Hepatocyte (in vitro differentiated cells): Measurements from ENCODE around the gene HS1BP3. TPM values are rescaled to one million over a fixed set of nuclear protein-coding genes. Genes with fewer than 3 reads are reported as not detected.

ENCODE experiments used
- DNase-seq: peaks from one replicate; pipeline ENCODE4 v3.0.0-alpha.2; 2016; ENCODE audit warnings: low spot score
- H2AFZ ChIP-seq: fragments of 200-600 bp; sonication (generic); 2 replicates; pipeline ENCODE4 v1.6.0; 2016; ENCODE audit warnings: antibody characterized with exemption, mild to moderate bottlenecking
- H3K27ac ChIP-seq: fragments of 200-600 bp; sonication (generic); 2 replicates; pipeline ENCODE4 v1.5.1; 2016; ENCODE audit warnings: mild to moderate bottlenecking
- H3K27me3 ChIP-seq: fragments of 200-600 bp; sonication (generic); 2 replicates; pipeline ENCODE4 v1.6.1; 2016
- H3K36me3 ChIP-seq: fragments of 200-600 bp; sonication (generic); replicated peaks from 2 replicates; pipeline ENCODE4 v1.5.1; 2016; ENCODE audit warnings: low read depth; ENCODE audit not compliant: insufficient read depth
- H3K4me1 ChIP-seq: fragments of 200-600 bp; sonication (generic); 2 replicates; pipeline ENCODE4 v1.5.1; 2016; ENCODE audit warnings: mild to moderate bottlenecking, moderate library complexity; ENCODE audit not compliant: insufficient read depth
- H3K4me2 ChIP-seq: fragments of 200-600 bp; sonication (generic); 2 replicates; pipeline ENCODE4 v1.6.0; 2016
- H3K4me3 ChIP-seq: fragments of 200-600 bp; sonication (generic); 2 replicates; pipeline ENCODE4 v1.5.1; 2016; ENCODE audit warnings: mild to moderate bottlenecking
- H3K79me2 ChIP-seq: fragments of 200-600 bp; sonication (generic); 2 replicates; pipeline ENCODE4 v1.6.0; 2017; ENCODE audit warnings: mild to moderate bottlenecking
- H3K9me2 ChIP-seq: fragments of 200-600 bp; sonication (generic); replicated peaks from 2 replicates; pipeline ENCODE4 v1.6.0; 2017; ENCODE audit warnings: mild to moderate bottlenecking; ENCODE audit not compliant: insufficient read depth
- H3K9me3 ChIP-seq: fragments of 200-600 bp; sonication (generic); 2 replicates; pipeline ENCODE4 v1.5.1; 2016; ENCODE audit warnings: low read depth, mild to moderate bottlenecking
- H4K20me1 ChIP-seq: fragments of 200-600 bp; sonication (generic); 2 replicates; pipeline ENCODE4 v1.6.0; 2016; ENCODE audit warnings: mild to moderate bottlenecking; ENCODE audit not compliant: insufficient read depth, poor library complexity, severe bottlenecking
- EZH2 ChIP-seq: fragments of 200-600 bp; sonication (generic); IDR thresholded peaks from 2 replicates; pipeline ENCODE4 v1.6.1; 2016; ENCODE audit warnings: antibody characterized with exemption, mild to moderate bottlenecking, borderline replicate concordance
- EZH2phosphoT487 ChIP-seq: fragments of 200-600 bp; sonication (generic); IDR thresholded peaks from one replicate; pipeline ENCODE4 v1.6.1; 2018; ENCODE audit warnings: antibody characterized with exemption, mild to moderate bottlenecking, low read depth, moderate library complexity; ENCODE audit not compliant: unreplicated experiment, severe bottlenecking
- WGBS: methylation state at CpG from one replicate; pipeline ENCODE4 v1.1.6; 2016; ENCODE audit warnings: low lambda C conversion rate; ENCODE audit errors: missing lambda C conversion rate; 5-methylcytosine and 5-hydroxymethylcytosine counted together
- polyA plus RNA-seq: library from polyadenylated mRNA; unstranded; fragments of >200 nt; fragmentation: Nextera tagmentation; extraction: Ambion mirVana; gene quantifications from 2 replicates; pipeline ENCODE4 v1.2.1, GENCODE V29; 2016
- total RNA-seq: library from RNA; depleted of rRNA; stranded (reverse); fragments of >200 nt; gene quantifications from 2 replicates; pipeline ENCODE4 v1.2.3, GENCODE V29; 2014
- TF ChIP-seq, protein P1 (sequence below): fragments of 200-600 bp; sonication (generic); IDR thresholded peaks from 2 replicates; pipeline ENCODE4 v1.5.1; 2016; ENCODE audit warnings: antibody characterized with exemption, mild to moderate bottlenecking; ENCODE audit not compliant: poor library complexity

HS1BP3 gene
- total and polyA plus RNA-seq, 2 experiments from 2014 or later, result 26.8 to 29.6 TPM

DNA sequence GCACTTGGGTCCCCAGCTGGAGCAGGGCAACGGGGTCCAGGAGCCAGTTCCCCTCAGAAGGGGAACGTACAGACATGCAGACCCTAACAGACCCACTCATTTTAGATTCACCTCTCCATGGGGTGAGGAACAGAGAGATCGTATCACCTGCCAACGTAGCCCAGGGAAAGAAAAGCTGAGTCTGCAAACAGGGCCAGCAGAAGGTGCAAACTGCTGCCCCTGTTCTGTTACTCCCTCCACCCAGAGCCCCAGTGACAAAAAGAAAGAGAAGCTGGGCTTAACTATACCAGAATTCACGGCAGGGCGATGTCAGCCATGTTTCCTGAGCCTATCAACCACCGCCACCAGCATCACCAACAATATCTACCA, 817 bp upstream of the HS1BP3 start:
- no peaks in the 10 kb centered on the region for H3K9me3 ChIP-seq
- peaks cover 5% of the 10 kb centered on the region for H3K27me3 ChIP-seq
- H3K4me3 ChIP-seq, result no peak overlapping the region
- H4K20me1 ChIP-seq, result no peaks in the 10 kb centered on the region
- DNase-seq, result no peak
- H2AFZ ChIP-seq, result peak overlapping the region; percentile 99
- WGBS, result 77% methylated on average over 7 of the region's 7 CpGs
- peak overlapping the region; percentile 85 for H3K4me2 ChIP-seq
- peaks cover 20% of the 10 kb centered on the region for H3K4me1 ChIP-seq
- H3K79me2 ChIP-seq, result peaks cover 33% of the 10 kb centered on the region
- no peaks in the 10 kb centered on the region for H3K36me3 ChIP-seq
- TF ChIP-seq, protein P1, sequence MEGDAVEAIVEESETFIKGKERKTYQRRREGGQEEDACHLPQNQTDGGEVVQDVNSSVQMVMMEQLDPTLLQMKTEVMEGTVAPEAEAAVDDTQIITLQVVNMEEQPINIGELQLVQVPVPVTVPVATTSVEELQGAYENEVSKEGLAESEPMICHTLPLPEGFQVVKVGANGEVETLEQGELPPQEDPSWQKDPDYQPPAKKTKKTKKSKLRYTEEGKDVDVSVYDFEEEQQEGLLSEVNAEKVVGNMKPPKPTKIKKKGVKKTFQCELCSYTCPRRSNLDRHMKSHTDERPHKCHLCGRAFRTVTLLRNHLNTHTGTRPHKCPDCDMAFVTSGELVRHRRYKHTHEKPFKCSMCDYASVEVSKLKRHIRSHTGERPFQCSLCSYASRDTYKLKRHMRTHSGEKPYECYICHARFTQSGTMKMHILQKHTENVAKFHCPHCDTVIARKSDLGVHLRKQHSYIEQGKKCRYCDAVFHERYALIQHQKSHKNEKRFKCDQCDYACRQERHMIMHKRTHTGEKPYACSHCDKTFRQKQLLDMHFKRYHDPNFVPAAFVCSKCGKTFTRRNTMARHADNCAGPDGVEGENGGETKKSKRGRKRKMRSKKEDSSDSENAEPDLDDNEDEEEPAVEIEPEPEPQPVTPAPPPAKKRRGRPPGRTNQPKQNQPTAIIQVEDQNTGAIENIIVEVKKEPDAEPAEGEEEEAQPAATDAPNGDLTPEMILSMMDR, result no peak
- TF ChIP-seq EZH2, result no peak
- peak overlapping the region; percentile 92 for H3K27ac ChIP-seq
- no peaks in the 10 kb centered on the region for H3K9me2 ChIP-seq

DNA sequence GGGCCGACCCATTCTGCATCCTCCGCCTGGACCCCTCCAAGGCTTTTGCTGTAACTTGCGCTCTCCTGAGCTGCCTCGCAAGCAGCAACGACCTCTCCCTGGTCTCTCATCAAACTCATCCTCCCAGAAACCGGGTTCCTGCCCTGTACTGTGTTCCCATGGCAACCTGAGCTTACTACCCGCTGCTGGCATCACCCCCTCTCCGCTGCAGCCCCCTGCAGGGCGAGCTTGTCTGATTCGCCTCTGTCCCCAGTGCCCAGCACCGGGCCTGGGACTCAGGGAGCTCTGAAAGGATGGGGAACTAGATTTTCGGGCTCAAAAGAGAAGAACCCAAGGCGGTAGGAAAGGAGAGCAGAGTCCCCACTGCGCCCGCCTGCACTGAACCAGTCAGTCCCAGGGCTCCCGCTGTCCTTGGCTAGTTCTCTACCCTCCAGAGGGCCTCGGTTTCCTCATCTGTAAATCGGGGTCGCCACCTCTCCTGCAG, 463 bp downstream of the HS1BP3 start:
- Histone ChIP-seq H3K4me1 (peaks cover 20% of the 10 kb centered on the region), H3K9me2 (no peaks in the 10 kb centered on the region), H3K9me3 (no peaks in the 10 kb centered on the region), H3K4me2 (peak overlapping the region; percentile 98), H3K36me3 (no peaks in the 10 kb centered on the region), H4K20me1 (no peaks in the 10 kb centered on the region), H3K27ac (peak overlapping the region; percentile 90), H2AFZ (peak overlapping the region; percentile 96), H3K27me3 (no peaks in the 10 kb centered on the region), H3K79me2 (peaks cover 33% of the 10 kb centered on the region), H3K4me3 (peak overlapping the region; percentile 94)
- peak; percentile 58 for DNase-seq
- TF ChIP-seq EZH2phosphoT487, result no peak
- TF ChIP-seq, protein P1, result no peak
- TF ChIP-seq EZH2, result no peak
- WGBS, result 18% methylated on average over 19 of the region's 19 CpGs

DNA sequence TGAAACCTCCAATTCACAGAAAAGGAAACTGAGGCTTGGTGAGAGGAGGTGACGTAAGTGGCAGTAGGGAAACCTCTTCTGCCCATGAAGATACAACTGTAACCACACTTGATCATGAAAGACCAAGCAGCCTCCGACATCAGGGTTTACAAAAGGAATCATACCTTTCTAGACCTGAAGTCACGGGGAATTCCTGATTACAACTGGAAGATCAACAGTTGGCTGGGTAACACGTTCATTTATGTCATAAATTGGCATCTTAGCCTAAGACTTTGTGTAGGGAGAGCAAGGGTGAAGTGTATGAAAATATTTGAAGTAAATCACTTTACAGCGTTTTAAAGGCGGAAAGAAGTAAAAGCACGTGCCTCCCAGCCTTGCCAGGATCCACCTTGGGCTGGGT, 922 bp downstream of the HS1BP3 start:
- Histone ChIP-seq H3K9me2 (no peaks in the 10 kb centered on the region), H3K4me3 (peak overlapping the region; percentile 94), H3K9me3 (no peaks in the 10 kb centered on the region), H4K20me1 (no peaks in the 10 kb centered on the region), H3K27ac (peak overlapping the region; percentile 90), H3K79me2 (peaks cover 33% of the 10 kb centered on the region), H2AFZ (no peak overlapping the region), H3K4me2 (peak overlapping the region; percentile 98), H3K27me3 (no peaks in the 10 kb centered on the region), H3K4me1 (peaks cover 20% of the 10 kb centered on the region), H3K36me3 (no peaks in the 10 kb centered on the region)
- DNase-seq, result no peak
- TF ChIP-seq EZH2 (no peak), EZH2phosphoT487 (no peak)
- TF ChIP-seq, protein P1, result no peak
- WGBS, result 85% methylated on average over 7 of the region's 7 CpGs

DNA sequence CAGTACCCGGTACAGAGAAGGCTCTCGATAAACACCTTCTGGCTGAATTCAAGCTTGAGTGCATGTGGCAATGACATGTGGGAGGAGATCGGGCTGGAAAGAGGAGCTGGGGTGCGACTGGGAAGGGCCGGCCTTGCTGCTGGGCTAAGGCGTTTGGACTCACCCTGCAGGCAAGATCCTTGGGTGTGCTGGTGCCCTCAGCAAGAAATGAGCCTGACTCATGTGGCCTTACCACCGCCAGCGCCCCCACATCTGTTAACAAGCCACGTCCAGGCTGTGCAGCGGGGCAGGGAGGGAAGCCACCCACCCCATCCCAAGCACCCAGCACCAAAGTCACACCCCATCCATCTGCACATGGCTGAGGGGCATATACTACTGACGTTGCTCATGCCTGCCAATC, 1.3 kb downstream of the HS1BP3 start:
- Histone ChIP-seq H3K27me3 (no peaks in the 10 kb centered on the region), H3K27ac (no peak overlapping the region), H3K4me3 (no peak overlapping the region), H3K36me3 (no peaks in the 10 kb centered on the region), H3K9me2 (no peaks in the 10 kb centered on the region), H2AFZ (no peak overlapping the region), H4K20me1 (no peaks in the 10 kb centered on the region), H3K4me2 (peak overlapping the region; percentile 98), H3K79me2 (peaks cover 33% of the 10 kb centered on the region), H3K4me1 (peaks cover 20% of the 10 kb centered on the region), H3K9me3 (no peaks in the 10 kb centered on the region)
- no peak for DNase-seq
- WGBS, result 92% methylated on average over 11 of the region's 11 CpGs
- TF ChIP-seq, protein P1, result no peak
- TF ChIP-seq EZH2phosphoT487, result no peak
- TF ChIP-seq EZH2, result no peak
